GM19468 (cell line): ENCODE results near the gene PPIL4.
A peak's percentile ranks its signal among the peaks of the same experiment; 100 is the strongest.

ENCODE experiments used
- ATAC-seq: cut with Tn5 transposase; IDR thresholded peaks from one replicate; pipeline ENCODE4 v1.9.1; 2021; ENCODE audit warnings: mild to moderate bottlenecking, moderate library complexity, moderate number of reproducible peaks; ENCODE audit not compliant: unreplicated experiment; ENCODE audit errors: extremely low read depth

The PPIL4 gene

GRCh38 chr6:149545754-149546471 is at the start of gene PPIL4:
Gene PPIL4, minus strand, starts transcription at chr6:149546043. Its CDS starts 38 bp downstream, at chr6:149546005.
- ATAC-seq, result peak; percentile 69

- no peak for ATAC-seq
Measured at GRCh38 chr6:149593408-149593807, 47.6 kb upstream of the PPIL4 start.

DNA sequence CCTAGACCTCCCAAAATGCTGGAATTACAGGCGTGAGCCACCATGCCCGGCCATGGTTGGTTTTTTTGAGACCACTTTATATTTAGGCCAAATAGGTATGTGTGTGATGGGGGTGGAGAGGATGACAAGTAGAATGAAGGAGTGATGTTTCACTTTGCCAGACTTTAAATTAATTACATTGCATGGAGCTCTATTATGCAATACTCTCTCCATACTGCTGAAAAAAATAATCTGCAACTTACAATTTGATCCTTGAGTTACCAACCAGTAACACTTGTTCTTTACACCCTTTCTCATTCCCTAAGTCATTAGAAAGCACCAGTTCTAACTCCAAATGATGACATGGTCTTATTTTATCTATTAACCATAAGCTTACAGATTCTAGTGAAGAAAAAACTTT is 47.1 kb upstream of the PPIL4 start:
- no peak for ATAC-seq

- no peak for ATAC-seq
Measured at GRCh38 chr6:149586149-149586548, 40.3 kb upstream of the PPIL4 start.

DNA sequence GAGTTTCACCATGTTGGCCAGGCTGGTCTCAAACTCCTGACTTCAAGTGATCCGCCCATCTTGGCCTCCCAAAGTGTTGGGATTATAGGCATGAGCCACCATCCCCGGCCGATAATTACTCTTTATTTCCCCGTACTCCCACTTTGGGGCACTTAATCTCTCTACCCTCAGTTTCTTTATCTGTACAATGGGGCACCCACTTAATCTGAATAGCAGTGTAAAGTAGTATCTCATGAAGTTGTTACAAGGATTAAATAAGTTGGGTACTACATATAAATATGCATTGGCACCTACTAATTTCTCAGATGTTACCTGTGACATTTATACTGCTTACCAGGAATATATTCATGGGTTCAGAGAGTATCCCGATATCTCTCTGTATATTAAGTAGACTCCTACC is 35.5 kb upstream of the PPIL4 start:
- no peak for ATAC-seq

- ATAC-seq, result no peak
Measured at GRCh38 chr6:149580880-149581279, 35.0 kb upstream of the PPIL4 start.

GRCh38 chr6:149567945-149568585 is 22.2 kb upstream of the PPIL4 start:
- no peak for ATAC-seq

GRCh38 chr6:149567194-149567586 is 21.3 kb upstream of the PPIL4 start:
- ATAC-seq, result no peak

- ATAC-seq, result no peak
Measured at GRCh38 chr6:149566410-149567193, 20.8 kb upstream of the PPIL4 start.

- ATAC-seq, result peak; percentile 68
Measured at GRCh38 chr6:149565527-149566409, 19.9 kb upstream of the PPIL4 start, which contains the start of gene GINM1. Gene GINM1, plus strand, starts transcription at chr6:149566375. Its CDS starts 40 bp downstream, at chr6:149566415.

DNA sequence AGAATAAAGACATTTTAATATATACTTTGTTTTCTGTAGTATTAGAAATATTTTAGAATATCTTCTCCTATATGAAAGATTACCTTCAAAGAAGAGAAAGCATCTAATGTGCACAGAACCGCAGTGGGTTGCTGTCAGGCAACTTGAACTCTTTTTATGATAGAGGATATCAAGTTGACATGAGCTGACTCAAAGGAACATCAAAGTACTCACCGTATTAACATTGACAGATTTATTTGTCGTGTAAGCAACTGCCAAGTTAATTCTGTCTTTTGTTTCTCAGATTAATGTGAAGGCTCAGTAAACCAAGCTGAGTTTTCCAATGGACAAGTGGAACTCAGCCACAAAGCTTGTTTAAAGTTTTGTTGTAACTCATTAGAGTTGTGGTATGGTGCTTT is 18.1 kb upstream of the PPIL4 start:
- ATAC-seq, result no peak

- no peak for ATAC-seq
Measured at GRCh38 chr6:149563203-149563927, 17.5 kb upstream of the PPIL4 start.

- ATAC-seq, result no peak
Measured at GRCh38 chr6:149560736-149561135, 14.9 kb upstream of the PPIL4 start.

GRCh38 chr6:149559389-149559788 is 13.5 kb upstream of the PPIL4 start:
- ATAC-seq, result no peak

DNA sequence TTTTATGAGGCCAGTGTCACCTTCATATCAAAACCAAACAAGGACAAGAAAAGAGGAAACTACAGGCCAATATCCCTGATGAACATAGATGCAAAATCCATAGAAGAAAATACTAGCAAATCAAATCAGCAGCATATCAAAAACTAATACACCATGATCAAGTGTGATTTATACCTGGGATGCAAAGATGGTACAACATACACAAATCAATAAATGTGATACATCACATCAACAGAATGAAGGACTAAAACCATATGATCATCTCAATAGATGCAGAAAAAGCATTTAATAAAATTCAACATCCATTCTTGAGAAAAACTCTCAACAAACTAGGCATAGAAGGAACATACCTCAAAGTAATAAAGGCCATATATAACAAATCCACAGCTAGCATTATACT is 12.2 kb upstream of the PPIL4 start:
- ATAC-seq, result no peak

- no peak for ATAC-seq
Measured at GRCh38 chr6:149551920-149552319, 6.1 kb upstream of the PPIL4 start.

- no peak for ATAC-seq
Measured at GRCh38 chr6:149545258-149545753, 537 bp downstream of the PPIL4 start.

- ATAC-seq, result no peak
Measured at GRCh38 chr6:149544646-149545257, 1.1 kb downstream of the PPIL4 start.

- no peak for ATAC-seq
Measured at GRCh38 chr6:149541139-149541538, 4.7 kb downstream of the PPIL4 start.
